ENCODE data around the gene BCAR1. TPM values are rescaled to one million over a fixed set of nuclear protein-coding genes. Genes with fewer than 3 reads are reported as not detected.

The BCAR1 gene
- polyA plus RNA-seq, 2 of the 4 experiments (the other 2 are of a cell fraction), result 10.2 to 35.8 TPM

- H3K4me3 ChIP-seq, result no peak overlapping the region
- ChIA-PET CTCF (interaction anchor here (0.7 to 14.6 kb wide), 27 partner anchors 10 to 210 kb away, joined by 3 to 171 read pairs (median 21); partner anchors contain the start of genes BCAR1, CTRB1 and CTRB2), POLR2A (interaction anchor here (1.0 to 1.5 kb wide), 3 partner anchors 10 to 16 kb away, joined by 4 read pairs; no protein-coding TSS in a partner anchor)
- FAIRE-seq, result no peak
- DNase-seq (ENCODE audit: low read depth in 1 of 2, low spot score in 1 of 2), result no peak
- WGBS (ENCODE audit: missing lambda C conversion rate), result 89% methylated on average over 24 of the region's 48 CpGs
- no peak overlapping the region for H3K4me2 ChIP-seq
- H3K9me3 ChIP-seq, result no peaks in the 10 kb centered on the region
- peaks cover 37% of the 10 kb centered on the region for H3K4me1 ChIP-seq
- ATAC-seq, result no peak; a peak in 1 of 6 replicates
- TF ChIP-seq NPAS2 (CRISPR knock-in tag; IDR thresholded peaks at IDR 0.05; ENCODE audit: borderline replicate concordance) (no peak), RNF2 (IDR thresholded peaks at IDR 0.05; ENCODE audit: borderline replicate concordance, low read depth) (no peak)
- peak overlapping the region in 1 of 2 experiments; percentile 89; a peak in 3 of 6 replicates for H3K27ac ChIP-seq
Measured at GRCh38 chr16:75234856-75235696, 16.3 kb downstream of the BCAR1 start.

GRCh38 chr16:75233611-75233938, 17.8 kb downstream of the BCAR1 start:
- no peaks in the 10 kb centered on the region for H3K9me3 ChIP-seq
- no peak overlapping the region for H3K4me3 ChIP-seq
- DNase-seq (ENCODE audit: low read depth in 1 of 2, low spot score in 1 of 2) (no peak), FAIRE-seq (no peak), ATAC-seq (no peak; a peak in 1 of 6 replicates)
- peaks cover 22% of the 10 kb centered on the region for H3K4me1 ChIP-seq
- ChIA-PET POLR2A (interaction anchor here (1.5 kb wide), 1 partner anchor 12 kb away, joined by 4 read pairs; no protein-coding TSS in a partner anchor), CTCF (interaction anchor here (0.6 to 14.6 kb wide), 50 partner anchors 9 to 1425 kb away, joined by 3 to 171 read pairs (median 6); partner anchors contain the start of genes BCAR1, CTRB1 and CTRB2)
- H3K27ac ChIP-seq, result peak overlapping the region; percentile 56 to 89; a peak in 3 of 6 replicates
- 65% methylated on average over 7 of the region's 7 CpGs for WGBS (ENCODE audit: missing lambda C conversion rate)
- H3K4me2 ChIP-seq, result no peak overlapping the region
- TF ChIP-seq RCOR1 (IDR thresholded peaks at IDR 0.05; ENCODE audit: low read depth, low read length), result no peak
- TF ChIP-seq RFX5 (IDR thresholded peaks at IDR 0.05), result no peak
- TF ChIP-seq RNF2 (IDR thresholded peaks at IDR 0.05; ENCODE audit: borderline replicate concordance, low read depth), result no peak
- TF ChIP-seq EHF (CRISPR knock-in tag; IDR thresholded peaks at IDR 0.05), result no peak
- no peak for TF ChIP-seq ZNF302 (CRISPR knock-in tag; IDR thresholded peaks at IDR 0.05)
- no peak for TF ChIP-seq HOXA7 (CRISPR knock-in tag; IDR thresholded peaks at IDR 0.05)
- TF ChIP-seq, protein P1, sequence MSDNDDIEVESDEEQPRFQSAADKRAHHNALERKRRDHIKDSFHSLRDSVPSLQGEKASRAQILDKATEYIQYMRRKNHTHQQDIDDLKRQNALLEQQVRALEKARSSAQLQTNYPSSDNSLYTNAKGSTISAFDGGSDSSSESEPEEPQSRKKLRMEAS (IDR thresholded peaks at IDR 0.05), result no peak
- no peak for TF ChIP-seq EHMT2 (IDR thresholded peaks at IDR 0.05; ENCODE audit: low read depth)
- no peak for TF ChIP-seq FOXS1 (CRISPR knock-in tag; IDR thresholded peaks at IDR 0.05)
- TF ChIP-seq FOSL2 (IDR thresholded peaks at IDR 0.05), result no peak
- TF ChIP-seq FOSL2 (CRISPR knock-in tag; IDR thresholded peaks at IDR 0.05), result no peak
- no peak for TF ChIP-seq HOXB5 (CRISPR knock-in tag; IDR thresholded peaks at IDR 0.05)
- TF ChIP-seq HDAC2 (IDR thresholded peaks at IDR 0.05), result no peak
- no peak for TF ChIP-seq ESRRA (IDR thresholded peaks at IDR 0.05; ENCODE audit: borderline replicate concordance, low read length)
- TF ChIP-seq CHD4 (IDR thresholded peaks at IDR 0.05; ENCODE audit: borderline replicate concordance), result no peak
- TF ChIP-seq POLR2AphosphoS2 (conservative IDR thresholded peaks at IDR 0.05; ENCODE audit: low read length), result no peak
- no peak for TF ChIP-seq ZC3H11A (IDR thresholded peaks at IDR 0.05)
- TF ChIP-seq, protein P2, sequence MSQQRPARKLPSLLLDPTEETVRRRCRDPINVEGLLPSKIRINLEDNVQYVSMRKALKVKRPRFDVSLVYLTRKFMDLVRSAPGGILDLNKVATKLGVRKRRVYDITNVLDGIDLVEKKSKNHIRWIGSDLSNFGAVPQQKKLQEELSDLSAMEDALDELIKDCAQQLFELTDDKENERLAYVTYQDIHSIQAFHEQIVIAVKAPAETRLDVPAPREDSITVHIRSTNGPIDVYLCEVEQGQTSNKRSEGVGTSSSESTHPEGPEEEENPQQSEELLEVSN (IDR thresholded peaks at IDR 0.05; ENCODE audit: borderline replicate concordance, low read depth), result no peak

DNA sequence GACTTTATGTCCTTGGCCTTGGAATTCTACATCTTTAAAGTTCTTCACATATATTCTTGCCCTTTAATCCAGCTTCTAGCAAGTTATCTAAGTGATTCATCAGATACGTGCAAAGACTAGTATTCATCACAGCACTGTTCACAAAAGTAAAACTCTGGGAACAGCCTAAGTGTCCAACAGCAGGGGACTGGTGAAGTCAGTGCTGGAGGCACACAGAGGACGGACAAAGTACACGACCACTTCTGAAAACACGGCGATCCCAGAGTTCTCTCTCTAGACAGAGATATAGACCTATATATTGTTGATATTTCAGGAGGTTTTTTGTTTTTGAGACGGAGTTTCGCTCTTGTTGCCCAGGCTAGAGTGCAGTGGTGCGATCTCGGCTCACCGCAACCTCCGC, 19.9 kb downstream of the BCAR1 start:
- H3K4me1 ChIP-seq, result peaks cover 13% of the 10 kb centered on the region
- TF ChIP-seq POLR2A (IDR thresholded peaks at IDR 0.05; ENCODE audit: low read length) (no peak), ESRRA (IDR thresholded peaks at IDR 0.05; ENCODE audit: borderline replicate concordance, low read length) (no peak), JUN (IDR thresholded peaks at IDR 0.05) (no peak), RNF2 (IDR thresholded peaks at IDR 0.05; ENCODE audit: borderline replicate concordance, low read depth) (no peak), ELK1 (IDR thresholded peaks at IDR 0.05; ENCODE audit: low read depth, low read length) (no peak), HEYL (CRISPR knock-in tag; IDR thresholded peaks at IDR 0.05) (no peak), PHF8 (IDR thresholded peaks at IDR 0.05; ENCODE audit: borderline replicate concordance, low read depth) (no peak), HOXA7 (CRISPR knock-in tag; IDR thresholded peaks at IDR 0.05) (no peak), ZFP36 (IDR thresholded peaks at IDR 0.05; ENCODE audit: borderline replicate concordance, partially characterized antibody) (no peak), RCOR1 (IDR thresholded peaks at IDR 0.05; ENCODE audit: low read depth, low read length) (no peak), HOXB5 (CRISPR knock-in tag; IDR thresholded peaks at IDR 0.05) (no peak), SREBF2 (IDR thresholded peaks at IDR 0.05) (no peak), CHD2 (IDR thresholded peaks at IDR 0.05; ENCODE audit: low read length, partially characterized antibody) (no peak), EHF (CRISPR knock-in tag; IDR thresholded peaks at IDR 0.05) (no peak), CBX2 (IDR thresholded peaks at IDR 0.05; ENCODE audit: borderline replicate concordance, low read depth) (no peak)
- TF ChIP-seq, protein P3, sequence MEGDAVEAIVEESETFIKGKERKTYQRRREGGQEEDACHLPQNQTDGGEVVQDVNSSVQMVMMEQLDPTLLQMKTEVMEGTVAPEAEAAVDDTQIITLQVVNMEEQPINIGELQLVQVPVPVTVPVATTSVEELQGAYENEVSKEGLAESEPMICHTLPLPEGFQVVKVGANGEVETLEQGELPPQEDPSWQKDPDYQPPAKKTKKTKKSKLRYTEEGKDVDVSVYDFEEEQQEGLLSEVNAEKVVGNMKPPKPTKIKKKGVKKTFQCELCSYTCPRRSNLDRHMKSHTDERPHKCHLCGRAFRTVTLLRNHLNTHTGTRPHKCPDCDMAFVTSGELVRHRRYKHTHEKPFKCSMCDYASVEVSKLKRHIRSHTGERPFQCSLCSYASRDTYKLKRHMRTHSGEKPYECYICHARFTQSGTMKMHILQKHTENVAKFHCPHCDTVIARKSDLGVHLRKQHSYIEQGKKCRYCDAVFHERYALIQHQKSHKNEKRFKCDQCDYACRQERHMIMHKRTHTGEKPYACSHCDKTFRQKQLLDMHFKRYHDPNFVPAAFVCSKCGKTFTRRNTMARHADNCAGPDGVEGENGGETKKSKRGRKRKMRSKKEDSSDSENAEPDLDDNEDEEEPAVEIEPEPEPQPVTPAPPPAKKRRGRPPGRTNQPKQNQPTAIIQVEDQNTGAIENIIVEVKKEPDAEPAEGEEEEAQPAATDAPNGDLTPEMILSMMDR (IDR thresholded peaks at IDR 0.05), result no peak
- TF ChIP-seq, protein P1 (IDR thresholded peaks at IDR 0.05), result no peak

More for the DNA sequence above, 19.9 kb downstream of the BCAR1 start:
- no peak for FAIRE-seq
- no peak overlapping the region for H3K4me3 ChIP-seq
- H3K4me2 ChIP-seq, result no peak overlapping the region
- WGBS (ENCODE audit: missing lambda C conversion rate), result 88% methylated on average over 11 of the region's 11 CpGs
- ChIA-PET POLR2A (no interaction called here), CTCF (interaction anchor here (3.8 to 14.6 kb wide), 7 partner anchors 13 to 171 kb away, joined by 31 to 171 read pairs (median 123); partner anchors contain the start of genes BCAR1 and CTRB1)
- H3K27ac ChIP-seq, result no peak overlapping the region
- ATAC-seq, result no peak
- H3K9me3 ChIP-seq, result no peaks in the 10 kb centered on the region
- no peak for DNase-seq (ENCODE audit: low read depth in 1 of 2, low spot score in 1 of 2)
